EL (cell line): ENCODE data around the gene AHR.
A peak's percentile ranks its signal among the peaks of the same experiment; 100 is the strongest.
"Not testable (repeated sequence)": the region's sequence is repeated elsewhere in the genome, so short reads cannot be mapped to it uniquely, and the experiment has no call there.

Experiments used
- DNase-seq: peaks from one replicate; pipeline ENCODE4 v3.0.0-alpha.2; 2016

The AHR gene

GRCh38 chr7:17380736-17381662, 82.5 kb downstream of the AHR start:
- DNase-seq: peak; percentile 29

GRCh38 chr7:17382408-17383354, 84.2 kb downstream of the AHR start:
- not testable (repeated sequence) for DNase-seq

GRCh38 chr7:17384400-17384799, 85.9 kb downstream of the AHR start:
- no peak for DNase-seq

GRCh38 chr7:17385612-17386011, 87.2 kb downstream of the AHR start:
- no peak for DNase-seq

GRCh38 chr7:17390392-17390791, 91.9 kb downstream of the AHR start:
- DNase-seq: no peak

- DNase-seq: no peak
Observed at GRCh38 chr7:17391366-17391765, 92.9 kb downstream of the AHR start.

DNA sequence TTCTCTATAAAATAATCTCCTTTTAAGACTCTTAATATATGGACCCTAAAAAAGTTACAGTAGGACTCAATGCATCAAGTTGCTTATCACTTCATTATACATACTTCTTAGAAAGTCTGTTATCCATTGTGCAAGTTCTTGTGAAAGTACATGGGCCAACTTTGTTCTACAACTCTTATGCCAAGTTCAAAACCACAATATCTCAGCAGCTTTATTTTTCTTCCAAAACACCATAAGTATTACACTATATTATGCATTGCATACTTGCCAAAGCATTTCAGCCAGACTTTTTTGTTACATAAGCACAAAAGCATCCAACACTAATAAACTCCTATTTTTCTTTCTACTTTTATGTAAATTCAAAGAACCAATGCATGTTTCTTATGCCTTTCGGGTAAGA, 94.4 kb downstream of the AHR start:
- DNase-seq: peak; percentile 44

DNA sequence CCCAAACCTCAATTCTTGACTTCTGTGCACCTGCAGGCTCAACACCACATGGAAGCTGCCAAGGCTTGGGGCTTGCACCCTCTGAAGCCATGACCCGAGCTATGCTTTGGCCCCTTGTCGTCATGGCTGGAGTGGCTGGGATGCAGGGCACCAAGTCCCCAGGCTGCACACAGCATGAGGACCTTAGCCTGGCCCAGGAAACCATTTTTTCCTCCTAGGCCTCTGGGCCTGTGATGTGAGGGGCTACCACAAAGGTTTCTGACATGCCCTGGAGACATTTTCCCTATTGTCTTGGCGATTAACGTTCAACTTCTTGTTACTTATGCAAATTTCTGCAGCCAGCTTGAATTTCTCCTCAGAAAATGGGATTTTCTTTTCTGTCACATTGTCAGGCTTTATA, 96.1 kb downstream of the AHR start:
- DNase-seq: not testable (repeated sequence)
